Measurements from ENCODE around the gene STARD10.
A peak's percentile ranks its signal among the peaks of the same experiment; 100 is the strongest.
"Not testable (repeated sequence)": the region's sequence is repeated elsewhere in the genome, so short reads cannot be mapped to it uniquely, and the experiment has no call there.

The STARD10 gene

GRCh38 chr11:72807021-72807693, 13.3 kb upstream of the STARD10 start:
- no peak for DNase-seq

GRCh38 chr11:72806378-72806777, 12.5 kb upstream of the STARD10 start:
- H3K36me3 ChIP-seq = peaks cover 11% of the 10 kb centered on the region
- H3K4me3 ChIP-seq (ENCODE audit: low read depth, low read length); H3K27me3 ChIP-seq (ENCODE audit: insufficient read depth, low read depth, severe bottlenecking); H3K9me3 ChIP-seq (ENCODE audit: severe bottlenecking); DNase-seq; H3K27ac ChIP-seq: not testable (repeated sequence)

More at GRCh38 chr11:72807021-72807693, 13.3 kb upstream of the STARD10 start:
- Histone ChIP-seq H3K27ac (no peak overlapping the region), H3K27me3 (ENCODE audit: insufficient read depth, low read depth, severe bottlenecking) (no peaks in the 10 kb centered on the region), H3K36me3 (peaks cover 16% of the 10 kb centered on the region), H3K4me3 (ENCODE audit: low read depth, low read length) (no peak overlapping the region), H3K9me3 (ENCODE audit: severe bottlenecking) (no peaks in the 10 kb centered on the region)
- no peak for TF ChIP-seq CTCF (IDR thresholded peaks at IDR 0.05; ENCODE audit: low read depth, low read length)

GRCh38 chr11:72805216-72805615, 11.4 kb upstream of the STARD10 start:
- peaks cover 11% of the 10 kb centered on the region for H3K36me3 ChIP-seq
- no peak for DNase-seq
- no peak for TF ChIP-seq CTCF (IDR thresholded peaks at IDR 0.05; ENCODE audit: low read depth, low read length)
- H3K4me3 ChIP-seq (ENCODE audit: low read depth, low read length) = no peak overlapping the region
- H3K27me3 ChIP-seq (ENCODE audit: insufficient read depth, low read depth, severe bottlenecking) = no peaks in the 10 kb centered on the region
- H3K9me3 ChIP-seq (ENCODE audit: severe bottlenecking) = no peaks in the 10 kb centered on the region
- no peak overlapping the region for H3K27ac ChIP-seq

GRCh38 chr11:72802822-72803221, 9.0 kb upstream of the STARD10 start:
- no peak for TF ChIP-seq CTCF (IDR thresholded peaks at IDR 0.05; ENCODE audit: low read depth, low read length)
- no peaks in the 10 kb centered on the region for H3K27me3 ChIP-seq (ENCODE audit: insufficient read depth, low read depth, severe bottlenecking)
- no peak overlapping the region for H3K27ac ChIP-seq
- no peak overlapping the region for H3K4me3 ChIP-seq (ENCODE audit: low read depth, low read length)
- DNase-seq = no peak
- no peaks in the 10 kb centered on the region for H3K36me3 ChIP-seq
- H3K9me3 ChIP-seq (ENCODE audit: severe bottlenecking) = no peaks in the 10 kb centered on the region

GRCh38 chr11:72799441-72799840, 5.6 kb upstream of the STARD10 start:
- no peaks in the 10 kb centered on the region for H3K27me3 ChIP-seq (ENCODE audit: insufficient read depth, low read depth, severe bottlenecking)
- H3K4me3 ChIP-seq (ENCODE audit: low read depth, low read length) = no peak overlapping the region
- no peak overlapping the region for H3K27ac ChIP-seq
- no peaks in the 10 kb centered on the region for H3K9me3 ChIP-seq (ENCODE audit: severe bottlenecking)
- no peak for TF ChIP-seq CTCF (IDR thresholded peaks at IDR 0.05; ENCODE audit: low read depth, low read length)
- no peak for DNase-seq
- no peaks in the 10 kb centered on the region for H3K36me3 ChIP-seq

GRCh38 chr11:72798361-72798760, 4.5 kb upstream of the STARD10 start:
- peak; percentile 36 for DNase-seq
- no peak for TF ChIP-seq CTCF (IDR thresholded peaks at IDR 0.05; ENCODE audit: low read depth, low read length)
- no peak overlapping the region for H3K4me3 ChIP-seq (ENCODE audit: low read depth, low read length)
- H3K9me3 ChIP-seq (ENCODE audit: severe bottlenecking) = no peaks in the 10 kb centered on the region
- no peak overlapping the region for H3K27ac ChIP-seq
- no peaks in the 10 kb centered on the region for H3K36me3 ChIP-seq
- no peaks in the 10 kb centered on the region for H3K27me3 ChIP-seq (ENCODE audit: insufficient read depth, low read depth, severe bottlenecking)

Measured in WERI-Rb-1 (cell line).